ENCODE data around the gene ASAP3.
"Not testable (repeated sequence)": the region's sequence is repeated elsewhere in the genome, so short reads cannot be mapped to it uniquely, and the experiment has no call there.

The ASAP3 gene

GRCh38 chr1:23395154-23395724 is 88.7 kb downstream of the ASAP3 start:
- no peak for DNase-seq (ENCODE audit: low read depth)

GRCh38 chr1:23394684-23395083 is 89.3 kb downstream of the ASAP3 start:
- no peak for DNase-seq (ENCODE audit: low read depth)

GRCh38 chr1:23394181-23394580 is 89.8 kb downstream of the ASAP3 start:
- no peak for DNase-seq (ENCODE audit: low read depth)

- DNase-seq (ENCODE audit: low read depth): no peak
Observed at GRCh38 chr1:23393706-23394105, 90.3 kb downstream of the ASAP3 start.

DNA sequence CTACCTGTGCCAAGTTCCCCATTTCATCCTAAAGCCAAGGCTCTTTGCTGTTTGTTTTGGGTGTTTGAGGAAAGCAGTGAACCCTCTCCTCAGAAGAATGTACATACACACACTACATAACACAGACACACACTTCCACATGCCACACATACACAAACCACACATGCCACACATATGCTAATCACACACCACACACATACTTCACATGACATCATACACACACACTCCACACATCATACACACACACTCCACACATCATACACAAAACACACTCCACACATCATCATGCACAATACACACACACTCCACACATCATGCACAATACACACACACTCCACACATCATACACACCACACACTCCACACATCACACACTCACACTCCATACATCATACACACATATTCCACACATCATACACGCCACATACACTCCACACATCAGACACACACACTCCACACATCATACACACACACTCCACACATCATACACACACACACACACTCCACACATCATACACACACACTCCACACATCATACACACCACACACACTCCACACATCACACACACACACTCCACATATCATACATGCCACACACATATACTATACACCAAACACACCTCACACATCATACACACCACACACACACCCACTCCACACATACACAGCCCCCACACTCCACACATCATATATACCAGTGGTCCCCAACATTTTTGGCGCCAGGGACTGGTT is 91.7 kb downstream of the ASAP3 start:
- DNase-seq (ENCODE audit: low read depth): no peak

GRCh38 chr1:23389837-23390321 is 94.1 kb downstream of the ASAP3 start:
- no peak for DNase-seq (ENCODE audit: low read depth)

GRCh38 chr1:23387494-23387893 is 96.5 kb downstream of the ASAP3 start:
- DNase-seq (ENCODE audit: low read depth): no peak

DNA sequence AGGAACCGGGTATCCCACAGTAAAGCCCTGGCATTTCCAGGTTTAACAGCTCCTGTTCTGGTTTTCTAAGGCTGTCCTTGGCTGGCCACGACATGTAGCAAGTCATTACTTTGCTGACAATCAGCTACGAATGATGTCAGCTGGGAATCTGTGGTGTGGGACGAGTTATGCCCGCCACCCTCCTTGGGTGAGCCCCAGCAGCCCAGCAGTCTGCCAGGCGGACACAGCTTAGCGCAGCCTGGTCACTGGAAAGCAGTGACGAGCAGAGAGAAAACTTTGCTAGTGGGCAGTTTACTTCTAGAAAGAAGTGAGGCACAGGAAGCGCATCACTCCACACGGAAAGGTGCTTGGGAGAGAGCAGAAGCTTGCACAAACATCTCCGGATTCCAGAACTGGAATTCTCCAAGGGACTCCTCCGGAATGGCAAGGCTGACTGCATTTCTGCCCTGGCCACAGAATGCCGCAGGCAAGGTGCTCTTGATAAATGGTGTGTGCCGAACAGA is 98.8 kb downstream of the ASAP3 start:
- DNase-seq (ENCODE audit: low read depth): no peak

- no peak for DNase-seq (ENCODE audit: low read depth)
Observed at GRCh38 chr1:23384312-23385058, 99.5 kb downstream of the ASAP3 start.

DNA sequence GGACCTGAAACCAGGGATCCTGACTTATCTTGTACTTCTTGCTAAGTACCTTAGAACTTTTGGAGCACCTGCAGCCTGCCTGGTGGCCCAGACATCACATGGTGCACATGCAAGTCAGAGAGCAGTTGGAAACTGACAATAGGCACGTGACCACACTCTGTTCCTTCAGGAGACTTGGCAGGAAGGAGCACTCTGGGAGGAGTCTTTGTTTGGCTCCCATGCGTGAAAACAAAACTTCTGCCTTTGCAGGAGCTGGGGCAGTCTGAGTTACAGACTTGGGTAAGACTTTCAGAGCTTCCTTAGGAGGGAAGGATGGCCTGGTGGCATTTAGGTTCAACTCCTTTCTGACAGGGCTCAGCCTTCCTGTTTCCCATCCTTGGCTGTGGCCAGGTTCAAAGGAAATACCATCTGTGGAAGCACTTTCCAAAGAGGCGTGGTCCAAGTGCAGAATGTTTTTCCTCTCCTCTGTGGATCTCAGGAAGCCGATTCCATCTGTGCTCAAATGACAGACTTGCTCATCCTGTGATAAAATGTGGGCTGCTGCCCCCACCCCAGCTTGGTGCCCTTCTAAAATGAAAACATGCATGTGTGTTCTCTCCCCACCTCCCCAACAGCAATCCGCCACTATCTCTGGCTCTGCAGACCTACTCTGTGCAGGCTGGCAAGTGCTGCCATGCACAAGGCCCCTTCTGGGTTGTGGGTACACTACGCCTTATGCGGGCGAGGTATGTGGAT is 100.2 kb downstream of the ASAP3 start:
- DNase-seq (ENCODE audit: low read depth): no peak

DNA sequence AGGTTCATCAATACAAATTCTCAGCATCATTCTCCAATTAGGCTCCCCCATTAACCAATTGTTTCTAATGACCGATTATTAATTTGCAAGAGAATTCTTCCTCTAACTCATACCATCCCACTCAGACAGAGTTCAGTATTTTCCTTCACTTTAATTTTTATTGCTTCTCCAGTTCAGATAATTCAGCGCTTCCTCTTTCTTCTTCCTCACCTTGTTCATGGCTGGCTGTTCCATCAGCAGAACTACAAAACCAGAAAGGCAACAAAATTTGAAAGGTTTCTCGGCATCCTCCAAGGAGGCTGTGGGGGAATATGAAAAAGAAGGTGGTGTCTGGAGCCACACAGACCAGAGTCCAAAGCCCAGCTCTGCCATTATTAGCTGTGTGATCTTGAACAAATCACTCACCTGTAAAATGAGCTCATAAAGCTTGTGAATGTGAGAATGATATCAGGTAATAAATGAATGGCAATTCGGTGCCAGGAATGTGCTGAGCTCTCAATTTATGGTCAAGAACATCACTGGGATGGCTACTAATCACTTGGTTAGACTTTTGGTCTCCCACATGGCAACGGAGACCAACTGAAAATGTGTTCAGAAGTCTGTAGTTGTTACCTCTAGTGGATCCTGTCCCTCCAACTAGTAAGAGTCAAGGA is 102.6 kb downstream of the ASAP3 start:
- no peak for DNase-seq (ENCODE audit: low read depth)

DNA sequence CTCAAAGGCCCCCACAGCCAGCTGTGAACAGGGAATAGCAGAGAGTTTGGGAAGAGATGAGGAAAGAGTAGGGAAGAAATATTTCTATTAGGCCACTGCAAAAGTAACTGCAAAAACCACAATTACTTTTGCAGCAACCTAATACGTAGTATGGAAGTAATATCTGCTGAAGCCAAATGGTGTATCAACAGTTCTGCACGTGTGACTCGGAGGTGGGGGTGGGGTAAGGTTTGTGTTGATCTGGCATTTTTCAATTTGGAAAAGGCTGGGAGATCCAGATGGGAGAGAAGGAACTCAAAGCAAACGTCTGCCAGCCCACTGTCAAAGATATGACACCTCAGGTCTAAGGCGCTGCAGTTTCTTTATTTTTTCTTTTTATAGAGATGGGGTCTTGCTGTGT is 103.3 kb downstream of the ASAP3 start:
- no peak for DNase-seq (ENCODE audit: low read depth)

DNA sequence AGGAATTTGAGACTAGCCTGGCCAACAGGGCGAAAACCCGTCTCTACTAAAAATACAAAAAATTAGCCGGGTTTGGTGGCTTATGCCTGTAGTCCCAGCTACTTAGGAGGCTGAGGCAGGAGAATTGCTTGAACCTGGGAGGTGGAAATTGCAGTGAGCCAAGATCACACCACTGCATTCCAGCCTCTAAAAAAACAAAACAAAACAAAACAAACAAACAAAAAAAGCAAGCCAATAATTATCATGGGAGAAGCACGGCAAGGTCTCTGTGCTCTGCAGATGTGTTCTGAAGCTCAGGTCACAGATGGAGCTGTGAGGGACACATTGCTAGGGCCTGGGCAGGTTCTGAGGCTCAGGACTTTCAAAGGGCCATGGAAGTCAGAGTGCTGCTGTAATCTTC is 103.7 kb downstream of the ASAP3 start:
- DNase-seq (ENCODE audit: low read depth): not testable (repeated sequence)

All from stimulated activated CD8-positive, alpha-beta memory T cell treated with anti-CD3 and anti-CD28 coated beads, Interleukin-15, amount 100 ng/mL, for 24 hours (primary cell).